HCT116 (cell line): ENCODE measurements around the gene FBXO8. TPM values are rescaled to one million over a fixed set of nuclear protein-coding genes. Genes with fewer than 3 reads are reported as not detected.
"Not testable (repeated sequence)": the region's sequence is repeated elsewhere in the genome, so short reads cannot be mapped to it uniquely, and the experiment has no call there.

ENCODE experiments used
- ATAC-seq: fragments of 200-7000 bp; cut with Tn5 transposase; 2 replicates; pipeline ENCODE4 v1.9.1; 2020; ENCODE audit warnings: mild to moderate bottlenecking, moderate library complexity
- BruUV-seq: library from RNA; stranded (reverse); fragments of 400-500 nt; replicated peaks from 2 replicates; lab custom pipeline; 2021; lab: Mats Ljungman, UMichigan
- CTCF ChIA-PET: fragments of 300-600 bp; sonication (Branson Sonifier 250); formaldehyde crosslinking; loops from one replicate; lab custom pipeline; 2021; ENCODE audit warnings: antibody characterized with exemption; lab: Charles Lee
- POLR2A ChIA-PET: fragments of 300-600, 350-600 bp; sonication (Branson Sonifier 250); formaldehyde crosslinking; loops from one replicate; lab custom pipeline; 2021; ENCODE audit warnings: antibody characterized with exemption; lab: Charles Lee
- RAD21 ChIA-PET, 2 experiments: fragments of 300-600 bp; sonication (Branson Sonifier 250); formaldehyde crosslinking; loops; one replicate each; lab custom pipeline; 2023; ENCODE audit warnings: low total read pairs in 2 of 2; ENCODE audit not compliant: uncharacterized antibody in 2 of 2, unreplicated experiment in 2 of 2, low non-redundant PET in 1 of 2; lab: Charles Lee
- DNase-seq: peaks from one replicate; pipeline ENCODE4 v3.0.0-alpha.2; 2010; ENCODE audit warnings: low read depth, low spot score
- H2AFZ ChIP-seq: fragments of 200-600 bp; shearing (Covaris generic), sonication (generic); 2 replicates; pipeline ENCODE4 v1.6.1; 2017; ENCODE audit warnings: low read depth, mixed run types, mixed read lengths, antibody characterized with exemption, low read length; ENCODE audit not compliant: poor library complexity, severe bottlenecking
- H3K27ac ChIP-seq: 2 replicates; pipeline ENCODE4 v1.5.1; 2012; ENCODE audit warnings: low read depth, low read length
- H3K27me3 ChIP-seq: fragments of 200-600 bp; sonication (generic); 2 replicates; pipeline ENCODE4 v1.6.1; 2016; ENCODE audit warnings: mixed run types, low read length, mixed read lengths; ENCODE audit not compliant: insufficient read depth
- H3K36me3 ChIP-seq, 2 experiments: fragments of 200-500 bp in 1 of 2; fragments of 200-600 bp in 1 of 2; sonication (Bioruptor generic) in 1 of 2; sonication (generic) in 1 of 2; 2 replicates each; pipeline versions ENCODE4 v1.5.1 to v1.6.1; 2014 to 2016; ENCODE audit warnings: low read length in 2 of 2, inconsistent platforms in 1 of 2, mixed read lengths in 1 of 2, mixed run types in 1 of 2; ENCODE audit not compliant: insufficient read depth in 2 of 2, control insufficient read depth in 1 of 2
- H3K4me1 ChIP-seq, 2 experiments: fragments of 200-600 bp in 1 of 2; sonication (generic) in 1 of 2; 2 replicates each; pipeline versions ENCODE4 v1.5.1 to v1.6.1; 2012 to 2017; ENCODE audit warnings: low read length in 2 of 2, inconsistent platforms in 1 of 2, mild to moderate bottlenecking in 1 of 2, mixed read lengths in 1 of 2, mixed run types in 1 of 2, moderate library complexity in 1 of 2; ENCODE audit not compliant: insufficient read depth in 2 of 2, control insufficient read depth in 1 of 2
- H3K4me2 ChIP-seq: fragments of 200-600 bp; sonication (generic); 2 replicates; pipeline ENCODE4 v1.6.1; 2017; ENCODE audit warnings: mixed run types, low read length, mixed read lengths
- H3K4me3 ChIP-seq, 2 experiments: fragments of 200-600 bp in 1 of 2; sonication (generic) in 1 of 2; replicated peaks in 1 of 2; 2 replicates each; pipeline ENCODE4 v1.5.1; 2011 to 2016; ENCODE audit warnings: low read length in 2 of 2, control low read depth in 1 of 2, low read depth in 1 of 2, mild to moderate bottlenecking in 1 of 2, mixed read lengths in 1 of 2, mixed run types in 1 of 2
- H3K79me2 ChIP-seq: fragments of 200-600 bp; sonication (generic); 2 replicates; pipeline ENCODE4 v1.6.1; 2017; ENCODE audit warnings: mild to moderate bottlenecking, mixed run types, low read length, moderate library complexity, mixed read lengths; ENCODE audit not compliant: insufficient read depth
- H3K9ac ChIP-seq: fragments of 200-600 bp; sonication (generic); 2 replicates; pipeline ENCODE4 v1.6.1; 2016; ENCODE audit warnings: low read length, mixed read lengths
- H3K9me2 ChIP-seq: fragments of 200-600 bp; sonication (generic), shearing (Covaris generic); 2 replicates; pipeline ENCODE4 v1.6.1; 2017; ENCODE audit warnings: mixed run types, mild to moderate bottlenecking, moderate library complexity; ENCODE audit not compliant: insufficient read depth
- H3K9me3 ChIP-seq, 2 experiments: fragments of 200-500 bp in 1 of 2; fragments of 200-600 bp in 1 of 2; sonication (Bioruptor generic) in 1 of 2; sonication (generic) in 1 of 2; 2 replicates each; pipeline ENCODE4 v1.6.1; 2014 to 2017; ENCODE audit warnings: low read length in 2 of 2, mixed read lengths in 2 of 2, inconsistent platforms in 1 of 2, low read depth in 1 of 2, mild to moderate bottlenecking in 1 of 2, mixed run types in 1 of 2, moderate library complexity in 1 of 2; ENCODE audit not compliant: control insufficient read depth in 1 of 2, insufficient read depth in 1 of 2
- H4K20me1 ChIP-seq: fragments of 200-600 bp; sonication (generic), shearing (Covaris generic); 2 replicates; pipeline ENCODE4 v1.6.1; 2017; ENCODE audit warnings: mixed run types, mild to moderate bottlenecking, moderate library complexity; ENCODE audit not compliant: insufficient read depth
- CEBPB ChIP-seq: IDR thresholded peaks from 2 replicates; pipeline ENCODE4 v1.6.1; 2012; ENCODE audit warnings: low read depth
- ELF1 ChIP-seq: IDR thresholded peaks from 2 replicates; pipeline ENCODE4 v1.6.1; 2012; ENCODE audit warnings: low read depth, borderline replicate concordance
- RAD21 ChIP-seq: IDR thresholded peaks from 2 replicates; pipeline ENCODE4 v1.6.1; 2012; ENCODE audit warnings: low read depth, mild to moderate bottlenecking
- SRF ChIP-seq: IDR thresholded peaks from 2 replicates; pipeline ENCODE4 v1.6.1; 2012; ENCODE audit warnings: low read depth
- TCF7L2 ChIP-seq: IDR thresholded peaks from 2 replicates; pipeline ENCODE4 v1.7.0; 2011; ENCODE audit warnings: borderline replicate concordance, inconsistent platforms; ENCODE audit not compliant: insufficient read depth, insufficient read length; ENCODE audit errors: extremely low read depth
- ZFX ChIP-seq: fragments of 450-650 bp; IDR thresholded peaks from 2 replicates; pipeline ENCODE4 v1.6.1; 2017
- intact Hi-C: fragments of 100-400 bp; cut with micrococcal nuclease; formaldehyde crosslinking; loops from 2 replicates; pipeline ENCODE4 v1.10.0; 2022
- total RNA-seq: library from RNA; stranded (reverse); gene quantifications from one replicate; pipeline ENCODE4 v1.2.1, GENCODE V29; 2021; ENCODE audit not compliant: unreplicated experiment

Gene FBXO8
- total RNA-seq, 1 experiment from 2014 or later, result 13.0 TPM

DNA sequence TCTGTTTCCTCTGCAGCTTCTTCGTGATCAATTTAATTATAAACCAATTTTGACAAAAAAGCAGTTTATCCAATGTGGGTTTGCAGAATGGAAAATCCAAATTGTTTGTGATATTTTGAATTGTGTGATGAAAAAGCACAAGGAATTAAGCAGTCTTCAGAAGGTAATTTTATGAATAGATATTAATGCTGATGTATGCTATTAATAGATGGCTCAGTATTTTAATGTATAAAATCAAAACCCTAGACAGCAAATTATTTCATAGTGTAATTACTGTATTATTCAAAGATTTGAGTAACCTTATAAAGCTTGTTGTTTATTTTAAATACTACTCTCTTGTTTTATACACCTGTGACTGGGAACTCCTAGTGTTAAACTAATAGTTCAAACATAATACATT, 20.2 kb upstream of the FBXO8 start:
- no peaks in the 10 kb centered on the region for H3K27me3 ChIP-seq
- no peak overlapping the region for H3K27ac ChIP-seq
- H3K79me2 ChIP-seq, result no peaks in the 10 kb centered on the region
- no TSS peak for BruUV-seq
- H3K9me2 ChIP-seq, result no peaks in the 10 kb centered on the region
- DNase-seq (no peak), ATAC-seq (no peak)
- ChIA-PET CTCF (no interaction called here), RAD21 (no interaction called here), POLR2A (no interaction called here)
- H3K9me3 ChIP-seq, result no peaks in the 10 kb centered on the region
- H3K36me3 ChIP-seq, result peaks cover 3 to 5% of the 10 kb centered on the region in 2 experiments; a peak in 1 of 4 replicates
- no peaks in the 10 kb centered on the region for H4K20me1 ChIP-seq
- TF ChIP-seq TCF7L2 (no peak), ZFX (no peak), RAD21 (no peak), SRF (no peak), CEBPB (no peak), ELF1 (no peak)
- intact Hi-C loops, result no loop called here
- no peak overlapping the region for H3K4me3 ChIP-seq
- H2AFZ ChIP-seq, result no peak overlapping the region
- no peak overlapping the region for H3K9ac ChIP-seq
- no peak overlapping the region for H3K4me2 ChIP-seq
- no peaks in the 10 kb centered on the region for H3K4me1 ChIP-seq

- POLR2A ChIA-PET, H3K9me2 ChIP-seq, H3K4me3 ChIP-seq, H3K9ac ChIP-seq, DNase-seq, H3K27me3 ChIP-seq, CTCF ChIA-PET, H4K20me1 ChIP-seq, H3K4me1 ChIP-seq, H3K36me3 ChIP-seq, BruUV-seq, RAD21 ChIA-PET, H3K27ac ChIP-seq, ATAC-seq, H3K4me2 ChIP-seq, H2AFZ ChIP-seq, intact Hi-C loops, H3K9me3 ChIP-seq: not testable (repeated sequence)
- peaks cover 23% of the 10 kb centered on the region for H3K79me2 ChIP-seq
Observed at GRCh38 chr4:174295142-174295541, 11.7 kb upstream of the FBXO8 start.

GRCh38 chr4:174294641-174295040, 11.2 kb upstream of the FBXO8 start:
- H3K4me2 ChIP-seq, H3K36me3 ChIP-seq, H3K27me3 ChIP-seq, H3K4me1 ChIP-seq, H3K27ac ChIP-seq, DNase-seq, H3K9me2 ChIP-seq, BruUV-seq, H3K9me3 ChIP-seq, intact Hi-C loops, ATAC-seq, H3K4me3 ChIP-seq, RAD21 ChIA-PET, POLR2A ChIA-PET, H4K20me1 ChIP-seq, H3K9ac ChIP-seq, CTCF ChIA-PET, H2AFZ ChIP-seq: not testable (repeated sequence)
- H3K79me2 ChIP-seq, result peaks cover 27% of the 10 kb centered on the region
